DMS53 (cell line): ENCODE measurements around the gene PIM3.

Experiments
- DNase-seq: peaks from one replicate; lab custom pipeline; 2025; lab: John Stamatoyannopoulos, UW

The PIM3 gene

DNA sequence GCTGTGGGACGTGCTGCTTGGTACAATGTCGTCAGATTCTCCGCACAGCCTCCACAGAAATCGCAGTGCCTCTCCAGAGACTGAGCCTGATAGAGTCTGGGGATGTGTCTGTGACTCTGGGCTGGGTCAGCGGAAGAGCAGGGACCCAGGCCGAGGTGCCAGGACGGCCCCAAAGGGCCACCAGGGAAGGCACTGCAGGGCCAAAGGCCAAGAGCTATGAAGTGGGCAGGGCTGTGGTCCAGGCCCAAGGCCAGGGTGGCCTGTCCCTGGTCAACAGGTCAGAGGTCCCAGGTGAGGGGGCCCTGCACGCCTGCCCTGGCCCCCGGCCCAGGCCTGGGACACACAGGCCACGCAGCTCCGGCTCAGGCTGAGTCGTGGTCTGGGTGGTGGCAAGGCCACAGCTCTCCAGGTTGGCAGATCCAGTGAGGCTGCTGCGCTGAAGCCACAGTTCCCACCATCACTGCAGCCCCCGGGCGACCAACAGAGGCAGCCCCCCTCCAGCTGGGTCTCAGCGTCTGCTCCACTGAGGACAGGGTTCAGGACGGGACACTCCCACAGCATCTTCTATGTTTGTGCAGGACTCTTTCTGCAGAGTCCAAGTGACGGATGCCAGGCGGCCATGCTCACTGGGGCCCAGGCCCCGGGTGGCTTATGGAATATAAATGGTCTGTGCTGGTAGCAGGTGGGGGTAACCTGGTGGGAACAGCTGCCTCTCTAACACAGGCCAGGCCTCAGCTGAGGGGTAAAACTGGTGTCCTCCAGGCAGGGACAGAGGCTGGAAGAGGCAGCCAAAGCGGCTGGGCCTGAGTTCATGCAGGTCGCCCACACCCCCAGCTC is 4.8 kb upstream of the PIM3 start:
- no peak for DNase-seq

GRCh38 chr22:49956418-49956770 is 4.2 kb upstream of the PIM3 start:
- no peak for DNase-seq

- no peak for DNase-seq
These were observed 3.4 kb upstream of the PIM3 start for GRCh38 chr22:49956914-49957825.

GRCh38 chr22:49957826-49958365 is 2.7 kb upstream of the PIM3 start:
- DNase-seq = no peak

- DNase-seq = no peak
These were observed 2.1 kb upstream of the PIM3 start for GRCh38 chr22:49958366-49958921.

- peak; percentile 70 for DNase-seq
These were observed 1.4 kb upstream of the PIM3 start for GRCh38 chr22:49958931-49959781.

DNA sequence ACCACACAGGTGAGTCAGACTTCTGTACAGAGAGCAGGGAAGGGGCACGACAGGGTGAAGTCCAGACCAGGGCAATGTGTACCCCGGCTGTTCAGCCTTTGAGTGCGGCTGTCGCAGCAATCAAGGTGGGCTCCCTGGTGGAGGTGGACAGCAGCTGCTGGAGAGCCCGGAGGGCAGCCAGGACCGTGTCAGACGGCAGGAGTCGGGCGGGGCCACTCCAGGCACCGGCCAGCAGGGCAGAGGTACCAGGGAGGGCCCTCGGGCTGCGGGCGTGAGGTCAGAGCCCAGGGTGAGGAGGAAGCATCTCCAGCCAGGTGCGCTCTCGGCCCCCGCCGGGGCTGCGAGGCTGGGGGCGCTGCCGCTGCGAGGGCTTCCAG is 802 bp upstream of the PIM3 start:
- DNase-seq = peak; percentile 87

GRCh38 chr22:49961005-49961600 is 531 bp downstream of the PIM3 start:
- peak; percentile 70 for DNase-seq

DNA sequence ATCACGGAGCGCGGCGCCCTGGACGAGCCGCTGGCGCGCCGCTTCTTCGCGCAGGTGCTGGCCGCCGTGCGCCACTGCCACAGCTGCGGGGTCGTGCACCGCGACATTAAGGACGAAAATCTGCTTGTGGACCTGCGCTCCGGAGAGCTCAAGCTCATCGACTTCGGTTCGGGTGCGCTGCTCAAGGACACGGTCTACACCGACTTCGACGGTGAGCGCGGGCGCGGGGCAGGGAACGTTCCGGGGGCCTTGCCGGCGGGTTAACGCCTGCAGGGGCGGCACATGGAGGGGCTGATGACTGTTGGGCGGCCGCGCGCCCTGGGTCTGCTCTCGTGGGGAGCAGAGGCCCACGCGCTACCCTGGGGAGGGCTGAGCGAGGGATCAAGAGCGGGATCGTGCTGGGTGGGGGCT is 1.0 kb downstream of the PIM3 start:
- no peak for DNase-seq

DNA sequence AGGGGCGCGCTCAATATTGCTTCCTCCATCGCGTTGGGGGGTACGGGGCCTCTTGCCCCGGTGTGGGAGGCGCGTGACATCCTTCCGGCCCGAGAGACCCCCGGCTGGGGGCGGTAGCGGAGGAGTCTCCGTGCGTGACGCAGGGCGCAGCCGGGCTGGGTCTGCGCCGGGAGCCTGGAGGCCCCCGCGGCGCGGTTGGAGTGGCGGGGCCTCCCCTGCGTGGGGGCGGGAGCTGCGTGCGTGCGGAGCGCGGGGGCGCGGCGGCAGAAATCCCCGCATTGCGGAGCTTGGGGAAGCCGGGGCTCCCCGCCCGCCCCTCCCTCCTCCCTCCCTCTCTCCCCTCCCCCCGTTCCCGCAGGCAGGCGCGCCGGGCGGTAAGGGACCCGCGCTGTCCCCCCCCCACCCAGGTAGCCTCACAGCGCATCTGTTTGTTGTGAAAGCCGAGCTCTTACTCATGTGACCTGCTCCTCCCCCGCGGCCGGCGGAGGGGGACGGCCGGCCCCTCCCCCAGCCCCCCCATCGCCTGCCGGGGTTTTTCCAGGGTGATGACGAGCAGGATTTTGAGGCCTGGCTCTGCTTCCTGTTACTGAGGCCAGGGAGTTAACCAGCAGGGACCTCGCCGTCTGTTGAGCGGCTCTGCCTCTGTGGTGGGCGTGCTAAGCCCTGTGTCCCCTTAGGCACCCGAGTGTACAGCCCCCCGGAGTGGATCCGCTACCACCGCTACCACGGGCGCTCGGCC is 1.6 kb downstream of the PIM3 start:
- DNase-seq = peak; percentile 95

- no peak for DNase-seq
These were observed 2.4 kb downstream of the PIM3 start for GRCh38 chr22:49962751-49963646.

DNA sequence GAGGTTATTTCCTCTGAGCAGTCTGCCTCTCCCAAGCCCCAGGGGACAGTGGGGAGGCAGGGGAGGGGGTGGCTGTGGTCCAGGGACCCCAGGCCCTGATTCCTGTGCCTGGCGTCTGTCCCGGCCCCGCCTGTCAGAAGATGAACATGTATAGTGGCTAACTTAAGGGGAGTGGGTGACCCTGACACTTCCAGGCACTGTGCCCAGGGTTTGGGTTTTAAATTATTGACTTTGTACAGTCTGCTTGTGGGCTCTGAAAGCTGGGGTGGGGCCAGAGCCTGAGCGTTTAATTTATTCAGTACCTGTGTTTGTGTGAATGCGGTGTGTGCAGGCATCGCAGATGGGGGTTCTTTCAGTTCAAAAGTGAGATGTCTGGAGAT is 3.1 kb downstream of the PIM3 start:
- DNase-seq = no peak

GRCh38 chr22:49964136-49965090 is 3.8 kb downstream of the PIM3 start:
- no peak for DNase-seq

GRCh38 chr22:49965091-49966040 is 4.8 kb downstream of the PIM3 start:
- no peak for DNase-seq

DNA sequence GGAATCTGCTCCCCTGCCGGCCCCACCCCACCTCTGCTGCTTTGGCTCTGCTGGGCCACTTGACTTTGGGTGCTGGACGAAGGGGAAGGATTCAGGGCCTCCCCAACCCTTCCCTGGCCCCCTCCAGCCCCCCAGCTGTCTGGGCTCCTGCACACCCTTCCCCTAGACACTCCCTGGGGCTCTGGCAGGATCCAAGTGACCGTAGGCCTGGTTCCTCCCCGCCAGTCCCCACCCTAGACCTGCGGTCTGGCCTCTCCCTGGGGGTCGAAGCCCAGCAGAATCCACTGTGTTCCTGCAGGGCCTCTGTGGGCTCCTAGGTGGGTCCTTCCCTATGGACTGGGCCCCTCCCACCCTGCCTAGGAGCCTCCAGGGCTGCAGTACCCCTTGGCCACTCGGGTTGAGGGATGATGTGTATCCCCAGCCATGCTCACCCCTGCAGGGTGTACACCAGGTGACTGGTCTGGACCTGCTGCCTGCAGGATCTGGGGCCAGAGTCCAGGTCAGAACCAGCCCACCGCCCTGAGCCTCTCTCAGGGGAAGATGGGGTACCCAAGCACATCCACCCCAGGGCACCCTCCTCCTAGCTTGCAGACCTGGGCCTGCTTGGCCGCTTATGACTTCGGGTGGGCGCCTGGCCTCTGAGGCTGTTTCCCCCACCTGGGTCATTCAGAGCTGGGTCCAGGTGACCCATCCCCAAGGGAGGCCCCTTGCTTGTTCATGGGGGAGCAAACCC is 5.6 kb downstream of the PIM3 start:
- DNase-seq = no peak
